Neural cell (in vitro differentiated cells): ENCODE results near the gene LPCAT1.

Source experiments
- CTCF ChIP-seq: fragments of 450-650 bp; IDR thresholded peaks from 2 replicates; pipeline ENCODE4 v1.5.1; 2014; ENCODE audit warnings: antibody characterized with exemption, mild to moderate bottlenecking, moderate library complexity; ENCODE audit not compliant: poor library complexity, severe bottlenecking
- EP300 ChIP-seq: fragments of 450-650 bp; conservative IDR thresholded peaks from 2 replicates; pipeline ENCODE4 v1.6.1; 2014; ENCODE audit warnings: antibody characterized with exemption, mild to moderate bottlenecking, moderate library complexity; ENCODE audit not compliant: poor library complexity, severe bottlenecking
- EZH2 ChIP-seq: fragments of 200-600, 300-800 bp; shearing (Covaris generic), sonication (generic); IDR thresholded peaks from 2 replicates; pipeline ENCODE4 v1.6.1; 2014; ENCODE audit warnings: antibody characterized with exemption, low read length, borderline replicate concordance, mild to moderate bottlenecking; ENCODE audit not compliant: insufficient read depth, poor library complexity, severe bottlenecking
- RAD21 ChIP-seq: fragments of 450-650 bp; conservative IDR thresholded peaks from 2 replicates; pipeline ENCODE4 v1.6.1; 2014; ENCODE audit warnings: antibody characterized with exemption, mild to moderate bottlenecking, moderate library complexity
- REST ChIP-seq: IDR thresholded peaks from 2 replicates; pipeline ENCODE4 v1.6.1; 2012; ENCODE audit warnings: borderline replicate concordance
- SMC3 ChIP-seq: fragments of 450-650 bp; conservative IDR thresholded peaks from 2 replicates; pipeline ENCODE4 v1.6.1; 2014; ENCODE audit warnings: antibody characterized with exemption, mild to moderate bottlenecking, moderate library complexity; ENCODE audit not compliant: poor library complexity
- TAF1 ChIP-seq: IDR thresholded peaks from 2 replicates; pipeline ENCODE4 v1.6.1; 2012; ENCODE audit warnings: low read depth

- TF ChIP-seq CTCF (no peak), RAD21 (no peak), TAF1 (no peak), REST (no peak), EZH2 (no peak), EP300 (no peak), SMC3 (no peak)
Observed at GRCh38 chr5:1517838-1518237, 5.9 kb downstream of the LPCAT1 start.
